ENCODE results near the gene TMPO. TPM values are rescaled to one million over a fixed set of nuclear protein-coding genes. Genes with fewer than 3 reads are reported as not detected.
"Not testable (repeated sequence)": the region's sequence is repeated elsewhere in the genome, so short reads cannot be mapped to it uniquely, and the experiment has no call there.

TMPO gene
- total RNA-seq, 2 donors from 2014 or later, result 68.1 to 79.4 TPM

DNA sequence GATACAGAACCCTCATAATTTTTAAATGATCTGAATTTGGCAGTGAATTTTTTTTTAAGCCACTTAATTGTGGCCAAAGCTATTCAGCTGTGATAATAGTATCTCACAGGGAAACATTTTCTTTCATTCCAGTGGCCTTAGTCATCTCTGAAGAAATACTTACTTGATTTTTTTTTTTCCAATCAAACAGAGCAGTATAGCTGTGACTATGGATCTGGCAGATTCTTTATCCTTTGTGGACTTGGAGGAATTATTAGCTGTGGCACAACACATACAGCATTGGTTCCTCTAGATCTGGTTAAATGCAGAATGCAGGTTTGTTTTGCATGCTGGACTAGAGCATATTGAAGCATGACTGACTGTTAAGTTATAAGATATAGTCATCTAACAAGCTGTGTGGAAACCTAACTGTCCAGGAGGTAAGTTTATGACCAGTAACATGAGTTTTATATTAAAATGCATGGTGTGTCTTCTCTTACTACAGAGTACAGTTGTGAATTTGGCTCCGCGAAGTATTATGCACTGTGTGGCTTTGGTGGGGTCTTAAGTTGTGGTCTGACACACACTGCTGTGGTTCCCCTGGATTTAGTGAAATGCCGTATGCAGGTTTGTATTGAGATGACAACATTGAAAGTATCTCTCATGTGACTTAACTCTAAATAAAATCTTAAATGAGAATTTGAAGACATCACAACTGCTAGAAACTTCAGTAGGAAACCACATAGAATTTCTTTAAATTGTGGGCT is 80.0 kb downstream of the TMPO start:
- Mint-ChIP-seq H3K4me1 (peaks cover 19% of the 10 kb centered on the region), H3K4me3 (peak overlapping the region; percentile 98), H3K27me3 (no peaks in the 10 kb centered on the region), H3K27ac (peak overlapping the region; percentile 98), H3K36me3 (ENCODE audit: low read depth) (peaks cover 2% of the 10 kb centered on the region)
- DNase-seq (no peak), ATAC-seq (no peak)
- no peaks in the 10 kb centered on the region for H3K9me3 ChIP-seq (ENCODE audit: control insufficient read depth, low read length, poor library complexity, severe bottlenecking)

GRCh38 chr12:98597313-98597712 is 81.9 kb downstream of the TMPO start:
- not testable (repeated sequence) for H3K36me3 Mint-ChIP-seq (ENCODE audit: low read depth); DNase-seq; H3K27me3 Mint-ChIP-seq; ATAC-seq; H3K9me3 ChIP-seq (ENCODE audit: control insufficient read depth, low read length, poor library complexity, severe bottlenecking); H3K4me3 Mint-ChIP-seq
- Mint-ChIP-seq H3K4me1 (peaks cover 17% of the 10 kb centered on the region), H3K27ac (peak overlapping the region; percentile 98)

Other genes starting within 250 kb of the TMPO start
- gene SLC25A3, start 78.1 kb downstream of the TMPO start, total RNA-seq, result 100 to 1,000 TPM; 391 to 469 TPM
- gene IKBIP, start 129.2 kb downstream of the TMPO start, total RNA-seq, result 1 to 10 TPM; 2.3 to 3.1 TPM
- gene APAF1, start 129.7 kb downstream of the TMPO start, total RNA-seq, result 10 to 100 TPM; 20.7 to 23.9 TPM

Data from T-helper 17 cell (primary cell).